UCSD-AML1 (cell line): Measurements from ENCODE around the gene WBP1L.

ENCODE experiments used
- DNase-seq: peaks from one replicate; lab custom pipeline; 2025; ENCODE audit not compliant: unreplicated experiment; lab: John Stamatoyannopoulos, UW

The WBP1L gene

GRCh38 chr10:102777711-102778453 lies 34.1 kb downstream of the WBP1L start:
- DNase-seq: no peak

- DNase-seq: no peak
These were observed 35.0 kb downstream of the WBP1L start for GRCh38 chr10:102778781-102779180.

GRCh38 chr10:102779680-102780526 lies 36.2 kb downstream of the WBP1L start:
- no peak for DNase-seq

- DNase-seq: no peak
These were observed 36.7 kb downstream of the WBP1L start for GRCh38 chr10:102780527-102780808.

GRCh38 chr10:102781090-102781920 lies 37.6 kb downstream of the WBP1L start:
- DNase-seq: peak; percentile 65

- DNase-seq: no peak
These were observed 38.3 kb downstream of the WBP1L start for GRCh38 chr10:102781921-102782557.

- no peak for DNase-seq
These were observed 39.2 kb downstream of the WBP1L start for GRCh38 chr10:102782673-102783551.

- no peak for DNase-seq
These were observed 39.8 kb downstream of the WBP1L start for GRCh38 chr10:102783568-102783967.

- DNase-seq: peak; percentile 38
These were observed 42.1 kb downstream of the WBP1L start for GRCh38 chr10:102785818-102786217.

GRCh38 chr10:102791754-102792395 lies 48.1 kb downstream of the WBP1L start:
- DNase-seq: no peak

GRCh38 chr10:102795453-102796406 lies 52.0 kb downstream of the WBP1L start:
- DNase-seq: no peak

GRCh38 chr10:102796407-102797176 lies 52.8 kb downstream of the WBP1L start:
- DNase-seq: peak; percentile 69

GRCh38 chr10:102799691-102800471 lies 56.1 kb downstream of the WBP1L start:
- DNase-seq: no peak

GRCh38 chr10:102800611-102801335 lies 57.0 kb downstream of the WBP1L start:
- no peak for DNase-seq

- no peak for DNase-seq
These were observed 57.7 kb downstream of the WBP1L start for GRCh38 chr10:102801496-102801895.

GRCh38 chr10:102801978-102802377 lies 58.2 kb downstream of the WBP1L start:
- no peak for DNase-seq
